GM12873 (cell line): Measurements from ENCODE around the gene PEPD.

Source experiments
- CTCF ChIP-seq: IDR thresholded peaks from 2 replicates; pipeline ENCODE4 v1.5.1; 2012; ENCODE audit warnings: low read depth, mild to moderate bottlenecking, moderate library complexity, low read length, control low read depth; ENCODE audit not compliant: insufficient read depth; ENCODE audit errors: missing control alignments

The PEPD gene

GRCh38 chr19:33511346-33511745 lies 10.2 kb downstream of the PEPD start:
- no peak for TF ChIP-seq CTCF

GRCh38 chr19:33510462-33511194 lies 11.0 kb downstream of the PEPD start:
- TF ChIP-seq CTCF: no peak

GRCh38 chr19:33509774-33510173 lies 11.8 kb downstream of the PEPD start:
- no peak for TF ChIP-seq CTCF

GRCh38 chr19:33508941-33509614 lies 12.5 kb downstream of the PEPD start:
- no peak for TF ChIP-seq CTCF

- TF ChIP-seq CTCF: no peak
Observed at GRCh38 chr19:33508431-33508830, 13.2 kb downstream of the PEPD start.

GRCh38 chr19:33508009-33508408 lies 13.6 kb downstream of the PEPD start:
- no peak for TF ChIP-seq CTCF

- TF ChIP-seq CTCF: no peak
Observed at GRCh38 chr19:33507021-33507956, 14.3 kb downstream of the PEPD start.
